HG02798 (cell line): ENCODE results near the gene ZNF771.

Source experiments
- ATAC-seq: cut with Tn5 transposase; IDR thresholded peaks from one replicate; pipeline ENCODE4 v1.9.1; 2021; ENCODE audit warnings: mild to moderate bottlenecking; ENCODE audit not compliant: unreplicated experiment, poor library complexity

ZNF771 gene

GRCh38 chr16:30407102-30407803 is at the start of gene ZNF771:
Gene ZNF771 (plus strand): TSS chr16:30407606. CDS start chr16:30408054, 448 bp downstream.
- ATAC-seq: peak; percentile 88

GRCh38 chr16:30357715-30358576 is 49.5 kb upstream of the ZNF771 start:
- ATAC-seq: no peak

GRCh38 chr16:30358577-30358936 is 48.8 kb upstream of the ZNF771 start:
- ATAC-seq: no peak

- ATAC-seq: no peak
Measured at GRCh38 chr16:30358990-30359870, 48.2 kb upstream of the ZNF771 start.

GRCh38 chr16:30359871-30360170 is 47.6 kb upstream of the ZNF771 start:
- ATAC-seq: no peak

GRCh38 chr16:30361180-30361579 is 46.2 kb upstream of the ZNF771 start:
- ATAC-seq: no peak

GRCh38 chr16:30365200-30365599 is 42.2 kb upstream of the ZNF771 start:
- ATAC-seq: no peak

GRCh38 chr16:30366511-30366910 is 40.9 kb upstream of the ZNF771 start:
- ATAC-seq: no peak

- ATAC-seq: no peak
Measured at GRCh38 chr16:30367349-30368009, 39.9 kb upstream of the ZNF771 start.

GRCh38 chr16:30368122-30368791 is 39.1 kb upstream of the ZNF771 start:
- no peak for ATAC-seq

GRCh38 chr16:30368792-30369090 is 38.7 kb upstream of the ZNF771 start:
- ATAC-seq: no peak

GRCh38 chr16:30369091-30369937 is 38.1 kb upstream of the ZNF771 start:
- no peak for ATAC-seq

- ATAC-seq: peak; percentile 10
Measured at GRCh38 chr16:30369938-30370455, 37.4 kb upstream of the ZNF771 start.

GRCh38 chr16:30370456-30371247 is 36.8 kb upstream of the ZNF771 start, which contains the start of gene TBC1D10B:
Gene TBC1D10B (minus strand): TSS chr16:30370494. CDS start chr16:30370183, 311 bp downstream.
- peak; percentile 76 for ATAC-seq

- no peak for ATAC-seq
Measured at GRCh38 chr16:30371248-30371816, 36.1 kb upstream of the ZNF771 start.

GRCh38 chr16:30372038-30372712 is 35.2 kb upstream of the ZNF771 start:
- no peak for ATAC-seq

- no peak for ATAC-seq
Measured at GRCh38 chr16:30372725-30373124, 34.7 kb upstream of the ZNF771 start.
